ENCODE measurements around the gene KLK13.

KLK13 gene

DNA sequence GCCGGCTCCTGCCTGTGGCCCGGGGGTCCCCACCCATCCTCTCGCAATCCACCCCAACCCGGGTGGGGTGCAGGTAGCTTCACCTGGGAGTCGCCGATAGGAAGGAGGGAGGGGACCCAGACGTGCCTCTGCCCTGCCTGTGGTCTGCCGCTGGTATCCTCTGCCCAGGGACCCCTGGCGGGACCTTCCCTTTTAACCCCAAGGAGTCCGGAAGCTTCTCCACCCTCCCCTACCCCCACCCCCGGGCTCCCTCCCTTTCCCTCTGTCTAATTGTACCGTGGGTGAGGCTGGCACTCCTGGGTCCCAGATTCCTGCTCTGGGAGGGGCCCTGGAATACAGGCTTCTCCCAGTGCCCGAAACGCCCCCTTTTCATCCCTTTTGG, 45.4 kb downstream of the KLK13 start, which contains the start of gene KLK10:
Gene KLK10 (minus strand): TSS at position 166 of the 382 bp plus-strand sequence. CDS start 579 bp downstream, outside the sequence.
- no peak for DNase-seq (ENCODE audit: low spot score)

DNA sequence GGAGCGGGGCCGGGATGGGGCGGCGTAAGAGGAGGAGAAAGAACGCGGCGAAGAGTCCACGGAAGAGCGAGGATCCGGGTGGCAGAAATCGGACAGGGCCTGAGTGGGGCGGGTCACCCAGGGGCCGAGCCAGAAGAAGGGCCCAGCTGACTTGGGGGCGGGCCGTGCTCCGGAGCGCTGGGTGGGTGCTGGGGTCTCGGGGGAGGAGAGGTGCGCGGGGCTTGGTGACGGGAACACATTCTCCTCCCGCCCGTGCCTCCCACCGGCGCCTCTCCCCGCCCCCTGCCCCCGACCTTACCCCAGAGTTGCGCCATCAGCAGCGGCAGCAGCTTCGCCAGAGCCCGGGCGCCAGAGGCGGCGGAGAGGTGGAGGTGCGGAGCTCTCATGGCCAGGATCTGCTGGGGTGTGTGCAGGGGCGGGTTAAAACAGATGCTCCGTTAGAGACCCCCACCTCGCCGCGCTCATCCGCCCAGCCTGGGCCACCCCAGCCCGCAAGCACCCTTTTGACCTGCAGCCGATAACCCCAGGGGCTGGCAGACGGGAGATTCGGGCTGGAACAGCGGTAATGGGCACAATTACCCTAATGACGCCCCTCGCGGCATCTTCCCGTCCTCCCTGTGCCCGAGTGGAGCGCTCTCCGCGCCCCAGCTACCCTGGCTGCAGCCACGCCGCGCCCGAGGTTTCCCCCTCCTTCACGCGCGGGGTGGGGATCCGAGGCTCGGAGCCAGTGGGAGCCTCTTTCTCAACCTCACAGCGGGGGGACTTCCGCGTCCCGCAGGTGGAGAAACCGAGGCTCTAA, 45.9 kb downstream of the KLK13 start:
- no peak for DNase-seq (ENCODE audit: low spot score)

DNA sequence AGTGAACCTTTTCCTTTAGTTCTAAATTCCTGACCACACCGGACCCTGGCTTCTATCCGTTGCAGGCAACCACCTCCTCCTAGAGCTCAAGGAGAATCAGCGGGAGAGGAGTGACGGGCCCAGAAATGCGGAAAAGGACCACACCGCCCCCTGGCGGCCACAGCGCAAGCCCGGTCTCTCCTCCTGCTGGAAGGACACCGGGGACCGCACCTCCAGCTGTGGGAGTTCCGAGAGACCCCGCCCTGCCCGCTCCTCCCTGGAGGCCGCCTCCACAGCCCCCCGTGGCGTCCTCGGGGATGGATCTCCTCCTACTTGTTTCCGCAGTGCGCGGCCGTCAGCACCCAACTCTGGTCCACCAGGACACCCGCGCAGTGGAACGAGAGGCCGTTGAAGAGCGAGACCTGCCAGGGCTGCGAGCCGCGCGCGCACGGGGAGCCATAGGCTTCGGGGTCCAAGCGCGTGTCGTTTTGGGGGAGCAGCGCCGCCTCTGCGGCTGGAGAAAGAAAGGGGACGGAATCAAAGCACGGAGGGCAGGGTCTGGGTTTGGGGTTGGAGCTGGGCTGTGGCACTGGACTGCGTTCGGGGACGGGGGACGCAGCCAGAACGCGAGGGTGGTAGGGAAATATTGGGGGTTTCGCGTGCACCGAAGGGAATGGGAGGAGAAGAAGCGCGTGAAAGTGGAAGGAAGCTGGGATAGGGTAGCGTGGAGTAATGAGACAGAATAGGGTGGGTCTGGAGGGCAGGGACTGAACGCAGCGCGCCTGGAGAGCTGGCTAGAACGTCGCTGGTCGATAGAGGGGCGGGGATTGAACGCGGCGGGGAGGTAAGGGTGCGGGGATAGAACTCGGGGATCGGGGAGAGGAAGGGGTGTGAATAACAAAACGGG, 47.9 kb downstream of the KLK13 start:
- peak; percentile 68 for DNase-seq (ENCODE audit: low spot score)

GRCh38 chr19:51015691-51016267, 49.1 kb downstream of the KLK13 start:
- DNase-seq (ENCODE audit: low spot score) = no peak

DNA sequence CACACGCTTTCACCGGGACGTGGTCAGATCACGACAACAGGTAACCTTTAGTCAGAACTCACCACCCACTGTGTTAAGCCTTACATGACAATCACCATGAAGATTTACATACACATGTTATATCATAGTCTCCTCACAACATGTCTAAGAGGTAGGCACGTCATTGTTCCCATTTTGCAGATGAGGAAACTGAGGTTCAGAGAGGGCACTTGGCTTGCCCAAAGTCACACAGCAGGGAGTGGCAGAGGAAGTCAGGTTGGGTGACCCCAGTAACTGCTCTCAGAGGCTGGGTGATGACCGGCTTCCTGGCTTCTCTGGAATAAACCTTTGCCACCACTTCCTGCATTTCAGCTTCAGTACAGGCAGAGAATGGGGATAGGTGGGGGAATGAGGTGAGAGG, 50.6 kb downstream of the KLK13 start:
- DNase-seq (ENCODE audit: low spot score) = no peak

GRCh38 chr19:51012661-51013190, 52.2 kb downstream of the KLK13 start:
- no peak for DNase-seq (ENCODE audit: low spot score)

DNA sequence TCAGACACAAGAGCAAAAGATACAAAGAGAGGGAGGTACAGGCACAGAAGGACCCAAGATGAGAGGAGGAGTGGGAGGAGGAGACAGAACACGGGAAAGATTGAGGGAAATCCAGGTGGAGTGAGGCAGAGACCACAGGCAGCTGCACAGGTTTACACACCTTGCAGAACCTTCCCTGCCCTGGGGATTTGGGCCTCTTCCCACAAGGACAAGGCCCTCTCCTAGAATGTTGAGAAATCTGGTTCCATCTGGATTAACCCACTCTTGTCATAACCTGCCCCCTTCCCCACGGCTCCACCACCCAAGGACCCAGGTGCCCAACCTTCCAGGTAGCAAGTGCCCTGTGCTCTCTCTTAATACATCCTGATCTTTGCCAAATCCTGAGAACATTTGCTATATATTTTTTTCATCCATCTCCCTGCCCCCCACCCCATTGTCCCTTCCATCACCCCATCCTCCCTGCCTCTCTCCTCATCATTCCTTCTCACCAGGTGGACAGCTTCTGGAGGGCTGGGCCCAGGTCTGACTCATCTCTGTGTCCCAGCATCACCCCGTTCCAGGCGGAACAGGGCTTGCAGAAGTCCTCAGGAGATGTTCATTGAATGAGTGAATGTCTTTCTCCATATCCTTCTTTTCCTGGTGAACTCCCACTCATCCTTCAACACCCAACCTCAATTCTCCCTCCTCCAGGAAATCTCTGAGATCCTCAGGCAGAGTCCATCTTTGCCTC, 54.7 kb downstream of the KLK13 start:
- DNase-seq (ENCODE audit: low spot score) = no peak

- no peak for DNase-seq (ENCODE audit: low spot score)
These were observed 55.6 kb downstream of the KLK13 start for GRCh38 chr19:51009061-51009891.

- DNase-seq (ENCODE audit: low spot score) = no peak
These were observed 57.4 kb downstream of the KLK13 start for GRCh38 chr19:51007488-51007887.

GRCh38 chr19:51006406-51006805, 58.5 kb downstream of the KLK13 start:
- no peak for DNase-seq (ENCODE audit: low spot score)

All from AG08396 (cell line).